Activated naive CD8-positive, alpha-beta T cell (primary cell): ENCODE results near the gene PTH2.

Experiments used
- H3K27ac Mint-ChIP-seq: one replicate; pipeline ENCODE4 v1.8.0; 2021; ENCODE audit warnings: mixed read lengths
- H3K27me3 Mint-ChIP-seq: one replicate; pipeline ENCODE4 v1.8.0; 2021; ENCODE audit warnings: mixed read lengths
- H3K36me3 Mint-ChIP-seq: one replicate; pipeline ENCODE4 v1.8.0; 2021; ENCODE audit warnings: mixed read lengths
- H3K4me1 Mint-ChIP-seq: one replicate; pipeline ENCODE4 v1.8.0; 2021; ENCODE audit warnings: low read depth, mixed read lengths
- H3K4me3 Mint-ChIP-seq: one replicate; pipeline ENCODE4 v1.8.0; 2021; ENCODE audit warnings: mild to moderate bottlenecking, mixed read lengths
- H3K9me3 Mint-ChIP-seq: one replicate; pipeline ENCODE4 v1.8.0; 2021; ENCODE audit warnings: low read depth, mixed read lengths

The PTH2 gene

DNA sequence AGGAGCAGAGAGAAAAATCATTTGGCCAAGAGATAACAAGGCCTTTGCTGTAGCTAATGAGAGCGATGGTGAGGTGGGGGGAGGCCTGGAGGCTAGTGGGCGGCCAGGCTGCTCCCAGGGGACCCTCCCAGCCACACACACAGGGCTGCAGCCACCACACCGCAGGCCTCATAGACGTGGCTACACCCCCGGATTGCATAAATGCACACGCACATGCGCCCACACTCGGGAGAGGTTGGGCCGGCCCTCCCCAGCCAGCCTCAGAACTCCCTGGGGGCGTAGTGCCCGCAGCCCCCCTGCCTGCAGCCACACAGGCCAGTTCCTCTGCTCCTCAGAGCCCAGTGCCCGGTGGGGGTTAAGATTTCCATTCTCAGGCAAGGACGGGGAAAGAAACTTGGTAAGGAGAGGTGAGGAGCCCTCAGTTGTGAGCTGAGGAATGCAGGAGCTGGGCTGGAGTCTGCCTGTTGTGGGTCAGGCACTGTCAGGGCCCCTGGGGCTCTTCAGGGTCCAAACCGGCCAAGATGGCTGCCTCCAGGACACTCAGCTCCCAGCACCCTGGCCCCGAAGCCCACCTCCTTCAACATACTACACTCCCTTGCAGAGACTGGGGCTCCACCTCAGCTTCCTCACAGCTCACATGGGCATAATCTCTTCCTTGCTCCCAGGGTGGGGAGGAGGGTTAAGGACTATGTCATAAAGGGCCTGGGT, 8.0 kb downstream of the PTH2 start:
- no peaks in the 10 kb centered on the region for H3K36me3 Mint-ChIP-seq
- H3K9me3 Mint-ChIP-seq, result no peaks in the 10 kb centered on the region
- peaks cover 20% of the 10 kb centered on the region for H3K4me1 Mint-ChIP-seq
- H3K27me3 Mint-ChIP-seq, result peaks cover 17% of the 10 kb centered on the region
- H3K4me3 Mint-ChIP-seq, result no peak overlapping the region
- H3K27ac Mint-ChIP-seq, result no peak overlapping the region

DNA sequence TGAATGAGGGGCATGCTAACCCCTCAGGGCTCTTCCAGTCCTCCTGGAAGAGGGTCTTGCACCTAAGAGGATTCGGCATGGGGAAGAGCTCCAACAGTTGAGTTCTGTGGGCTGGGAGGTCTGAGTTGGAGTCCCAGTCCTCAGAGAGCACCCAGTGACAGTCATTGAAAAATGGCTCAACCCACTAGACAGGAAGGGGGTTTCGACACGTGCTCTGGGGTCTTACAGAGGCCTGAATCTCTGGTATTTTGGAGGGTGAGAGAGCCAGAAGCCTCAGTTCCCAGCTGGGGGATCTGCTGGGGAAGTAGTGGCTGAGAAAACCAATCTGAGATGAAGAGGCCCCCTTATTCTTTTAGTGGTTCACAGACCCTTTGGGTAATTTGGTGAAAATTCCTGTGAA, 9.0 kb downstream of the PTH2 start:
- H3K4me1 Mint-ChIP-seq, result peaks cover 28% of the 10 kb centered on the region
- H3K27ac Mint-ChIP-seq, result no peak overlapping the region
- no peak overlapping the region for H3K4me3 Mint-ChIP-seq
- H3K9me3 Mint-ChIP-seq, result no peaks in the 10 kb centered on the region
- peaks cover 9% of the 10 kb centered on the region for H3K27me3 Mint-ChIP-seq
- H3K36me3 Mint-ChIP-seq, result no peaks in the 10 kb centered on the region

DNA sequence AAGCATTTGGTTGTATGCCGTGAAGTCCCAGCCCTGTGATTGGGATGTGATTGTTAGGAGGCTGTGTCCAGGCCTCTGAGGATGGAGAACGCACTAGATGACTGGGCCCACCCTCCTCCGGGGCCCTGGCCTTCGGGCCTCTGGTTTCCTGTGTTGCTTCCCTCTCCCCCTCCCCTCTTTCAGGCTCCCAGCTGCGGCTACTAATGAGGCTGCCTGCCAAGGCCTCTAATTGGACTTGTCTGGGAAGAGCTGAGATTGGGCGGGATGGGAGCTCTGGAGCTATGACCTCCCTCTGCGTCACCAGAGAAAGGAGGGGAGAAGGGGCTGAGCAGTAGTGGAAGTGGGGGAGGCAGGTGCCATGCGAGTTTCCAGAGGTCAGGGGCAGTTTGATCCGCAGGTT, 9.9 kb downstream of the PTH2 start:
- H3K9me3 Mint-ChIP-seq, result no peaks in the 10 kb centered on the region
- no peak overlapping the region for H3K4me3 Mint-ChIP-seq
- peaks cover 4% of the 10 kb centered on the region for H3K27me3 Mint-ChIP-seq
- peaks cover 37% of the 10 kb centered on the region for H3K4me1 Mint-ChIP-seq
- H3K27ac Mint-ChIP-seq, result no peak overlapping the region
- H3K36me3 Mint-ChIP-seq, result no peaks in the 10 kb centered on the region

DNA sequence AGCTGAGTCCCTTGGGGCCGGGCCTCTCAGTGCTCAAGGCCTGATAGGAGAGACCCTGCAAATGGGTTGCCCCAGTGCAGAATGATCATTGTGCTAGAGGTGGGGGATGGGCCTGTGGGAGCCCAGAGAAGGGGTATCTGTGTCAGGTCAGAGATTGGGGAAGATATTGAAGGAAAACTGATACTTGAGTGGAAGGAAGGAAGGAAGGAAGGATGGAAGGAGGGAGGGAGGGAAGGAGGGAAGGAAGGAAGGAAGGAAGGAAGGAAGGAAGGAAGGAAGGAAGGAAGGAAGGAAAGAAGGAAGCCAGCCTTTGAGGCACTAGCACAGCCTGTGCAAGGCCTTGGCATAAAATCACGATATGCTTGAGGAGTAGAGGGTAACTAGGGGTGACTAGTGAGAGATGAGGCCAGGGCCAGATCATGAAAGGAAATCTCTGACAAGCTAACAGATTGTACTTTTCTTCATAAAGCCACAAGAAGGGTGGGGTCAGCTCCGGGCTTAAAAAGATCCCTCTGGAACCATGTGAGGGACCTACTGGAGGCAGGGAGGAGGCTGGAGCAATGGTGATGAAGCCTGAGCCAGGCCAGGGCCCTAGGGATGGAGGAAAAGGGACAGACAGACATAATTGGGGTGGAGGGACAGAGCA, 11.4 kb downstream of the PTH2 start:
- Mint-ChIP-seq H3K4me3 (no peak overlapping the region), H3K27ac (no peak overlapping the region), H3K36me3 (no peaks in the 10 kb centered on the region), H3K9me3 (no peaks in the 10 kb centered on the region), H3K27me3 (no peaks in the 10 kb centered on the region), H3K4me1 (peaks cover 47% of the 10 kb centered on the region)

DNA sequence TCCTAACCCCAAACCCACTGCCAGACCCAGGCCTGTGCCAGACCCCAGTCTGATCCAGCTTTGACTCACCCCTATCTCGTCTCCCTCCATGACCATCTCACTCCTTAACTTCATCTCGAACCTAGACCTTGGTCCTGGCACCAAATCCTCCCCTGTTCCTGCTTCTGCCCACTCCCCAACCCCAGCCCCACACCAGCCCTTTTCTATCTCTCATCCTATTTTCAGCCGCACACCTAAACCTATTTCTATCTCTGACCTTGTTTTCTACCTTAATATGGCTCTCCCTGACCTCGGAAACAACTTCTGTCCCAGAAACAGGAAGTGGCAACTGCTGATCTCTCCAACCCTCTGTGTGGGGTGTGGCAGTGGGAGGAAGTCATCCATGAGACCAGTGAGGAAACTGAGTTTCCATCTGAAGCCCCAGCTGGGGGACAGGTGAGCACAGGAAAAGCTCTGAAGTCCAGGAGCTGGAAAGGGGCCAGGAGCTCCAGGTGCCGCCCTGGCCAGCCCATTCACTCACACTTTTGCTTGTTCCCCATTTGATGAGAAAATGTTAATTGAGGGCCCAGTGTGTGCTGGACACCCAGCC, 13.7 kb downstream of the PTH2 start:
- Mint-ChIP-seq H3K27ac (peak overlapping the region; percentile 55), H3K36me3 (no peaks in the 10 kb centered on the region), H3K4me1 (peaks cover 54% of the 10 kb centered on the region), H3K4me3 (peak overlapping the region; percentile 51), H3K9me3 (no peaks in the 10 kb centered on the region), H3K27me3 (no peaks in the 10 kb centered on the region)

DNA sequence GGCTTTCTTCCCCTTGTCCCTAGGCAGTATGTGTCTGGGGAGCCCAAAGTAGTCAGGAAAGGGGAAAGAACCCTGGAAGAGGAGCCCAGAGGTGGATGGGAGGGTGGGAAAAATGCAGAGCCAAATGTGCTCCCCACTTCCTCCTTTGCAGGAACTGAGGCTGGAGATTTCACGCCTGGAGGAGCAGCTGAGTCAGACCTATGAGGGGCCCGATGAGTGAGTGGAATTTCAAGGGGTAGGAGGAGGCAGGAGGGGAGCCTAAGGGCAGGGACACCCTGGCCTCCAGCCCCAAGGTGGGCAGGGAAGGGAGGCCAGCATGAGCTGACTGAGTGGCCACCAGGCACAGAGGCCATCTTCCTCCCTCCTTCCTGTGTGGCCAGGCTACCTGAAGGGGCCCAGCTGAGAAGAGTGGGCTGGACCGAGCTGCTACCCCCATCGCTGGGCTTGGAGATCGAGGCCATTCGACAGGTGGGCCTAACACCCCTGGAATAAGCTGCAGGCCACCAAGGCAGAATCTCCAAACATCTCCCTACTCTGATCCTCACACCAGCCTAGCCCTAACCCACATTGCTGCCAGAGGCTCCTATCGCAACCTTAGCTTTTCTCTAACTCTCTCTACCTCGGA, 14.3 kb downstream of the PTH2 start:
- no peaks in the 10 kb centered on the region for H3K36me3 Mint-ChIP-seq
- no peaks in the 10 kb centered on the region for H3K9me3 Mint-ChIP-seq
- peak overlapping the region; percentile 22 for H3K27ac Mint-ChIP-seq
- H3K4me3 Mint-ChIP-seq, result peak overlapping the region; percentile 51
- H3K4me1 Mint-ChIP-seq, result peaks cover 54% of the 10 kb centered on the region
- H3K27me3 Mint-ChIP-seq, result no peaks in the 10 kb centered on the region

DNA sequence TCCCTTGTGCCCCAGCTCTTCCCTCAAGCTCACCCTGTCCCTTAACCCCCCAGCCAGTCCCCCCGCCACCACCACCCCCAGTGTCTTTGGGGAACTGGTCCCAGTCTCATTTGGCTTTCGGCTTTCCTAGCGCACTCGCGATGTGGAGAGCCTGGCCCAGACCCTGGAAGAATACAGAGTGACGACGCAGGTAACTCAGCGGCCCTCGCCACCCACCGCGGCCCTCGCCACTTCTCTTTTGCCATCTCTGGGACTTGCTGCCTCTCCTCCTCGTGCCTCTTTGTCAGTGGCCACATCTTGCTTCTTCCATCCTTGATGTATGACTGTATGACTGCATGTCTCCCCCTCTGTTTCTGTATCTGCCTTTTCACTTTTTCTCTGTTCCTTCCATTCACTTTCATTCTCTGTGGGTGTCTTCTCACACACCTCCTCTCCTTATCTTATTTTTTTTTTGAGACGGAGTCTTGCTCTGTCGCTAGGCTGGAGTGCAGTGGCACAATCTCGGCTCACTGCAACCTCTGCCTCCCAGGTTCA, 15.7 kb downstream of the PTH2 start:
- no peaks in the 10 kb centered on the region for H3K36me3 Mint-ChIP-seq
- no peak overlapping the region for H3K4me3 Mint-ChIP-seq
- H3K4me1 Mint-ChIP-seq, result peaks cover 60% of the 10 kb centered on the region
- no peaks in the 10 kb centered on the region for H3K9me3 Mint-ChIP-seq
- no peak overlapping the region for H3K27ac Mint-ChIP-seq
- H3K27me3 Mint-ChIP-seq, result no peaks in the 10 kb centered on the region

DNA sequence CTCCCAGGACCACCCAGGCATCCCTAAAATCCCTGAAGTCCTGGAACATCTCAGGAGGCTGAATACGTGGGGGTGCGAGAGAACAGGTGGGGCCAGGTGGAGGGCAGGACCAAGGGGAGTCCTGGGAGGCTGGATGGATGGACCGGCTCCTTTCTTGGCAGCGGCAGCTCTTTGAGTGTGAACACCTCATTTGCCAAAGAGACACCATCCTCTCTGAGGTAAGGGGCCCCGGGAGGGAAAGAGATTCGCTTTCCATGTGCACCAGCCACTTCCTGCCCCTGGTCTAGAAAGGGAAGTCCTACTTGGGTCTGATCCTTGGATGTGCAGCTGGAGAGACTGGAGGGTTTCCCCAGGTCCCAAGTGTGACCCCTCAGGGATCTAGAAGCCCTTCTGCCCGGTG, 16.2 kb downstream of the PTH2 start:
- Mint-ChIP-seq H3K9me3 (no peaks in the 10 kb centered on the region), H3K27ac (no peak overlapping the region), H3K4me3 (no peak overlapping the region), H3K36me3 (no peaks in the 10 kb centered on the region), H3K4me1 (peaks cover 56% of the 10 kb centered on the region), H3K27me3 (no peaks in the 10 kb centered on the region)

DNA sequence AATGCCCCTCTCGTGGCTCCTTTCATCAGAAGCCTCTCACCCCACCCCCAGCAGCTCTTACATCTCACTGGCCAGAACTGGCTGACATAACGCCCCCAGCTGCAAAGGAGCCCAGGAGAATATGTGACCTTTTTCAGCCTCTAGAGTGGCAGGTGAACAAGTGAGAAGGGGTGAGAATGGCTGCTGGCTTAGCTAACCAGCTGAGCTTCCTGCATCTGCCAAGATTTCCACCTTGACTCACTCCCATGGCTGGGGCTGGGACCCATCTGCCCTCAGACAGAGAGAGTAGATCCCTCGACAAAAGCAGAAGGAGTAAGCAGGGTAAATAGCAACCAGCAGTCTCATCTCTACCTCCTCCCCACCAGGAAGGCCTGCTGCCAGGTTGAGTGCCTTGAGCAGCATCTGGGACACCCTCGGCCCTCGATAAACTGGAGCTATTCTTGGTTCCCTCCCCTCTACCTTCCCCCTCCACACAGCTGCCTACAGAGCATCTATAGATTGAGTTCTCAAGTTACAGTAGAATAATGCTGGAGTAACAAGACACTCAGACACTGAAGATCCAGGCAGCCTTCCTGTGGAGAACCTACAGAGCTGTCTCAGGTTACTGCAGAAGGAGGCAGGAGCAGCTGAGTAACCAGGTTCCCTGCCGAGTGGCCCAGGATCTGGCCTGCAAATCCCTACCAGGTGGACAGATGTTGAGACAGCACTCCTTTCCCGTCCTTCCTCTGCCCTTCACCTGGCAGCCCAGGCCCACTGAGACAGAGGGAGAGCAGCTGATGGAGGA, 19.6 kb downstream of the PTH2 start:
- Mint-ChIP-seq H3K4me1 (peaks cover 34% of the 10 kb centered on the region), H3K4me3 (no peak overlapping the region), H3K9me3 (no peaks in the 10 kb centered on the region), H3K27ac (no peak overlapping the region), H3K36me3 (no peaks in the 10 kb centered on the region), H3K27me3 (no peaks in the 10 kb centered on the region)

DNA sequence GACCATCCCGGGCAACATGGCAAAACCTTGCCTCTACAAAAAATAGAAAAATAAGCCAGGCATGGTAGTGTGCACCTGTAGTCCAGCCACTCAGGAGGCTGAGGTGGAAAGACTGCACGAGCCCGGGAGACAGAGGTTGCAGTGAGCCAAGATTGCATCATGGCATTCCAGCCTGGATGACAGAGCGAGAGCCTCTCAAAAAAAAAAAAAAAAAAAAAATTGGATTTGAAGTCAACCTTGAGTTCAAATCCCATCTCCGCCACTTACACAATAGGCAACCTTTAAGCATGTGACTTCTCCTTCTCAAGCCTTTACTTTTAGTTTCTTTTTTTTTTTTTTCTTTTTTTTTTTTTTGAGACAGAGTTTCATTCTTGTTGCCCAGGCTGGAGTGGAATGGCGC, 23.2 kb downstream of the PTH2 start:
- Mint-ChIP-seq H3K4me1 (peaks cover 32% of the 10 kb centered on the region), H3K4me3 (no peak overlapping the region), H3K9me3 (no peaks in the 10 kb centered on the region), H3K27me3 (no peaks in the 10 kb centered on the region), H3K36me3 (no peaks in the 10 kb centered on the region), H3K27ac (no peak overlapping the region)

DNA sequence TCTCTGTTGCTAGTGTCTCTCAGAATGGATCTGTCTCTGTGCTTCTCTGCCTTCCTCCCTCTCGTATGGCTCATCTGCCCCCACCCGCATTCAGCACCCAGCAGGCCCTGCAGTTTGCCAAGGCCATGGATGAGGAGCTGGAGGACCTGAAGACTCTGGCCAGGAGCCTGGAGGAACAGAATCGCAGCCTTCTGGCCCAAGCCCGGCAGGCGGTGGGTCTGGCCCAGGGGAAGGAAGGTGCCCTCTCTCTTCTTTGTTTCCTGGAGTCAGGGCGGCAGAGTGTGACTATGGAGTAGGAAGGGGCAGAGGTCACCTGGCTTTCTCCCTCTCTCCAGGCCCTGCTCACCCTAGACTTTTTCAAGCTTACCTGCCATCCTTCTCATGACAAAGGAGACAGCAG, 24.3 kb downstream of the PTH2 start:
- Mint-ChIP-seq H3K27ac (no peak overlapping the region), H3K9me3 (no peaks in the 10 kb centered on the region), H3K4me3 (peak overlapping the region; percentile 4), H3K27me3 (no peaks in the 10 kb centered on the region), H3K36me3 (no peaks in the 10 kb centered on the region), H3K4me1 (peaks cover 29% of the 10 kb centered on the region)

DNA sequence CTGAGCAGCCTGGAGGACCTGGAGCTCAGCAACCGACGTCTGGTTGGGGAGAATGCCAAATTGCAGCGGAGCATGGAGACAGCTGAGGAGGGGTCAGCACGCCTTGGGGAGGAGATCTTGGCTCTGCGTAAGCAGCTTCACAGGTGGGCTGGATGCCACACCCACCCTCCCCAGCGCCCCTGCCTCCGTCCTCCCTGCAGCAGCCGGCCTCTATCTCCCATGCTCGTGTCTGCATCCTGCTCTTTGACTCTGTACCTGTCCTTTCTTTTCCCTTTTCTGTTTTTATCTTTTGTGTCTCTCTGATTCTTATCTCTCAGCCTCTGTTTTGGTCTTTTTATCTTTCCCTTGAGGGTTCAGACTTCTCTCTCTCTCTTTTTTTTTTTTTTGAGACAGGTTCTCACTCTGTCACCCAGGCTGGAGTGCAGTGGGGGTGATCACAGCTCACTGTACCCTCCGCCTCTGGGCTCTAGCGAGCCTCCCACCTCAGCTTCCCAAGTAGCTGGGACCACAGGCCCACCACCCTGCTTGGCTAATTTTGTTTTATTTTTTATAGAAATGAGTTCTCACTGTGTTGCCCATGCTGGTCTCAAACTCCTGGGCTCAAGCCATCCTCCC, 25.1 kb downstream of the PTH2 start:
- no peak overlapping the region for H3K27ac Mint-ChIP-seq
- H3K36me3 Mint-ChIP-seq, result no peaks in the 10 kb centered on the region
- no peaks in the 10 kb centered on the region for H3K9me3 Mint-ChIP-seq
- H3K4me3 Mint-ChIP-seq, result peak overlapping the region; percentile 4
- peaks cover 25% of the 10 kb centered on the region for H3K4me1 Mint-ChIP-seq
- H3K27me3 Mint-ChIP-seq, result no peaks in the 10 kb centered on the region

DNA sequence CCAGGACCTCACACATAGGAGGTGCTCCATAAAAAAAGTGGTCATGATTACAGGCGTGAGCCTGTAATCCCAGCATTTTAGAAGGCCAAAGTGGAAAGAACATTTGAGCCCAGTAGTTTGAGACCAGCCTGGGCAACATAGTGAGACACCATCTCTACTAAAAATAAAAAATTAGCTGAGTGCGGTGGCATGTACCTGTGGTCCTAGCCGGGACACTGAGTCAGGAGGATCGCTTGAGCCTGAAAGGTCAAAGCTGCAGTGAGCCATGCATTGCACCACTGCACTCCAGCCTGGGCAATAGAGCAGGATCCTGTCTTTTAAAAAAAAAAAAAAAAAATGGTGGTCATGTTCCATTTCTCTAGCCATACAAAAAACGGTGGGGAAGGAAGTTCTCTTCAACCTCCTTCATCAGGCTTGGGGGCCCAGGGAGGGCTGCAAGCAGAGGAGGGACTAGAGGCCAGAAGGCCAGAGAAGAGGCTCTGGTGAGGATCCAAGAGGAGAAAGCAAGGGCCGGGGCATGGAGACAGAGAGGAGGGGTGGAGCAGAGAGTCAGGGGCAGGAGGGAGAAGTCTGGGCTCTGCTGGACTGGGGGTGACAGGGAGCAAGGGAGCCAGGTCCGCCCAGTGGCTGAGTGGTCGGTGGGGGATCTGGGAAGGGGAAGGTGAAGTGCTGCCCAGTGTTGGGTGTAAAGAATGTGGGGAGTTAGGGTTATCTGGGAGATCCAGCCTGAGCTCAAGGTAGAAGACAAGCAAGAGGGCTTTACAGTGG, 26.3 kb downstream of the PTH2 start:
- no peaks in the 10 kb centered on the region for H3K36me3 Mint-ChIP-seq
- peaks cover 24% of the 10 kb centered on the region for H3K4me1 Mint-ChIP-seq
- H3K27ac Mint-ChIP-seq, result no peak overlapping the region
- H3K4me3 Mint-ChIP-seq, result no peak overlapping the region
- H3K27me3 Mint-ChIP-seq, result no peaks in the 10 kb centered on the region
- no peaks in the 10 kb centered on the region for H3K9me3 Mint-ChIP-seq
